ENCODE measurements around the gene NANS. TPM values are rescaled to one million over a fixed set of nuclear protein-coding genes. Genes with fewer than 3 reads are reported as not detected.

NANS gene
- total RNA-seq, 1 experiment from 2014 or later = 57.9 TPM

DNA sequence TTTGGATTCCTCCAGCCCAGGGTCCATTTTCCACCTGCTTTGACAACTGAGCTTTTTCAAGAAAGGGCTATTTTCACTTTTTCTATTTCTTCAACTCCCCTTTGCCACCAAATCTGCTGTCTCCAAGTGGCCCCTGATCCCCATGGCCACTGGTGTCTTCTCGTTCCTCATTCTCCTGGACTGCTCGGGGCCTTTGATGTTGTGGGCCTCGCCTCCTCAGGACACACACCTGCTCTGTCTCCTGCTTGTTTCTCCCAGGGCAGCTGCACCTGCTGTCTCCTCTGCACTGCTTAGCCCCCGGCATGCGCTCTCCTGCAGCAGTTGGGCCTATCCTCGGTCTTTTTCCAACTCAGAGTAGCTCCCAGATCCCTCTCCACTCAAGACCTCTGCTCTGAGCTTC, 16.3 kb upstream of the NANS start:
- POLR2A ChIA-PET = no interaction called here

More for the DNA sequence above, 16.3 kb upstream of the NANS start:
- Mint-ChIP-seq H3K27ac (no peak overlapping the region), H3K36me3 (no peaks in the 10 kb centered on the region), H3K4me3 (no peak overlapping the region), H3K27me3 (ENCODE audit: low read depth) (peaks cover 11% of the 10 kb centered on the region), H3K9me3 (no peaks in the 10 kb centered on the region), H3K4me1 (peaks cover 9% of the 10 kb centered on the region; the same call in 1 of the 2 replicates)
- TF ChIP-seq KAT7 (CRISPR knock-in tag; IDR thresholded peaks at IDR 0.05; ENCODE audit: borderline replicate concordance) (no peak), ZBTB21 (CRISPR knock-in tag; IDR thresholded peaks at IDR 0.05; ENCODE audit: borderline replicate concordance) (no peak), ZNF396 (CRISPR knock-in tag; IDR thresholded peaks at IDR 0.05; ENCODE audit: borderline replicate concordance) (no peak), ZNF232 (CRISPR knock-in tag; IDR thresholded peaks at IDR 0.05) (no peak), RORB (CRISPR knock-in tag; IDR thresholded peaks at IDR 0.05) (no peak), NR1H2 (CRISPR knock-in tag; IDR thresholded peaks at IDR 0.05) (no peak), TEAD1 (CRISPR knock-in tag; IDR thresholded peaks at IDR 0.05) (no peak), ZNF121 (CRISPR knock-in tag; IDR thresholded peaks at IDR 0.05) (no peak)
- TF ChIP-seq, protein P1, sequence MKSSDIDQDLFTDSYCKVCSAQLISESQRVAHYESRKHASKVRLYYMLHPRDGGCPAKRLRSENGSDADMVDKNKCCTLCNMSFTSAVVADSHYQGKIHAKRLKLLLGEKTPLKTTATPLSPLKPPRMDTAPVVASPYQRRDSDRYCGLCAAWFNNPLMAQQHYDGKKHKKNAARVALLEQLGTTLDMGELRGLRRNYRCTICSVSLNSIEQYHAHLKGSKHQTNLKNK (CRISPR knock-in tag; IDR thresholded peaks at IDR 0.05) = no peak
- TF ChIP-seq, protein P2, sequence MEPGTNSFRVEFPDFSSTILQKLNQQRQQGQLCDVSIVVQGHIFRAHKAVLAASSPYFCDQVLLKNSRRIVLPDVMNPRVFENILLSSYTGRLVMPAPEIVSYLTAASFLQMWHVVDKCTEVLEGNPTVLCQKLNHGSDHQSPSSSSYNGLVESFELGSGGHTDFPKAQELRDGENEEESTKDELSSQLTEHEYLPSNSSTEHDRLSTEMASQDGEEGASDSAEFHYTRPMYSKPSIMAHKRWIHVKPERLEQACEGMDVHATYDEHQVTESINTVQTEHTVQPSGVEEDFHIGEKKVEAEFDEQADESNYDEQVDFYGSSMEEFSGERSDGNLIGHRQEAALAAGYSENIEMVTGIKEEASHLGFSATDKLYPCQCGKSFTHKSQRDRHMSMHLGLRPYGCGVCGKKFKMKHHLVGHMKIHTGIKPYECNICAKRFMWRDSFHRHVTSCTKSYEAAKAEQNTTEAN (CRISPR knock-in tag; IDR thresholded peaks at IDR 0.05) = no peak
- TF ChIP-seq, protein P3, sequence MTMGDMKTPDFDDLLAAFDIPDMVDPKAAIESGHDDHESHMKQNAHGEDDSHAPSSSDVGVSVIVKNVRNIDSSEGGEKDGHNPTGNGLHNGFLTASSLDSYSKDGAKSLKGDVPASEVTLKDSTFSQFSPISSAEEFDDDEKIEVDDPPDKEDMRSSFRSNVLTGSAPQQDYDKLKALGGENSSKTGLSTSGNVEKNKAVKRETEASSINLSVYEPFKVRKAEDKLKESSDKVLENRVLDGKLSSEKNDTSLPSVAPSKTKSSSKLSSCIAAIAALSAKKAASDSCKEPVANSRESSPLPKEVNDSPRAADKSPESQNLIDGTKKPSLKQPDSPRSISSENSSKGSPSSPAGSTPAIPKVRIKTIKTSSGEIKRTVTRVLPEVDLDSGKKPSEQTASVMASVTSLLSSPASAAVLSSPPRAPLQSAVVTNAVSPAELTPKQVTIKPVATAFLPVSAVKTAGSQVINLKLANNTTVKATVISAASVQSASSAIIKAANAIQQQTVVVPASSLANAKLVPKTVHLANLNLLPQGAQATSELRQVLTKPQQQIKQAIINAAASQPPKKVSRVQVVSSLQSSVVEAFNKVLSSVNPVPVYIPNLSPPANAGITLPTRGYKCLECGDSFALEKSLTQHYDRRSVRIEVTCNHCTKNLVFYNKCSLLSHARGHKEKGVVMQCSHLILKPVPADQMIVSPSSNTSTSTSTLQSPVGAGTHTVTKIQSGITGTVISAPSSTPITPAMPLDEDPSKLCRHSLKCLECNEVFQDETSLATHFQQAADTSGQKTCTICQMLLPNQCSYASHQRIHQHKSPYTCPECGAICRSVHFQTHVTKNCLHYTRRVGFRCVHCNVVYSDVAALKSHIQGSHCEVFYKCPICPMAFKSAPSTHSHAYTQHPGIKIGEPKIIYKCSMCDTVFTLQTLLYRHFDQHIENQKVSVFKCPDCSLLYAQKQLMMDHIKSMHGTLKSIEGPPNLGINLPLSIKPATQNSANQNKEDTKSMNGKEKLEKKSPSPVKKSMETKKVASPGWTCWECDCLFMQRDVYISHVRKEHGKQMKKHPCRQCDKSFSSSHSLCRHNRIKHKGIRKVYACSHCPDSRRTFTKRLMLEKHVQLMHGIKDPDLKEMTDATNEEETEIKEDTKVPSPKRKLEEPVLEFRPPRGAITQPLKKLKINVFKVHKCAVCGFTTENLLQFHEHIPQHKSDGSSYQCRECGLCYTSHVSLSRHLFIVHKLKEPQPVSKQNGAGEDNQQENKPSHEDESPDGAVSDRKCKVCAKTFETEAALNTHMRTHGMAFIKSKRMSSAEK (CRISPR knock-in tag; IDR thresholded peaks at IDR 0.05; ENCODE audit: borderline replicate concordance) = no peak
- TF ChIP-seq, protein P4, sequence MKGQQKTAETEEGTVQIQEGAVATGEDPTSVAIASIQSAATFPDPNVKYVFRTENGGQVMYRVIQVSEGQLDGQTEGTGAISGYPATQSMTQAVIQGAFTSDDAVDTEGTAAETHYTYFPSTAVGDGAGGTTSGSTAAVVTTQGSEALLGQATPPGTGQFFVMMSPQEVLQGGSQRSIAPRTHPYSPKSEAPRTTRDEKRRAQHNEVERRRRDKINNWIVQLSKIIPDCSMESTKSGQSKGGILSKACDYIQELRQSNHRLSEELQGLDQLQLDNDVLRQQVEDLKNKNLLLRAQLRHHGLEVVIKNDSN (CRISPR knock-in tag; IDR thresholded peaks at IDR 0.05) = no peak
- TF ChIP-seq, protein P5, sequence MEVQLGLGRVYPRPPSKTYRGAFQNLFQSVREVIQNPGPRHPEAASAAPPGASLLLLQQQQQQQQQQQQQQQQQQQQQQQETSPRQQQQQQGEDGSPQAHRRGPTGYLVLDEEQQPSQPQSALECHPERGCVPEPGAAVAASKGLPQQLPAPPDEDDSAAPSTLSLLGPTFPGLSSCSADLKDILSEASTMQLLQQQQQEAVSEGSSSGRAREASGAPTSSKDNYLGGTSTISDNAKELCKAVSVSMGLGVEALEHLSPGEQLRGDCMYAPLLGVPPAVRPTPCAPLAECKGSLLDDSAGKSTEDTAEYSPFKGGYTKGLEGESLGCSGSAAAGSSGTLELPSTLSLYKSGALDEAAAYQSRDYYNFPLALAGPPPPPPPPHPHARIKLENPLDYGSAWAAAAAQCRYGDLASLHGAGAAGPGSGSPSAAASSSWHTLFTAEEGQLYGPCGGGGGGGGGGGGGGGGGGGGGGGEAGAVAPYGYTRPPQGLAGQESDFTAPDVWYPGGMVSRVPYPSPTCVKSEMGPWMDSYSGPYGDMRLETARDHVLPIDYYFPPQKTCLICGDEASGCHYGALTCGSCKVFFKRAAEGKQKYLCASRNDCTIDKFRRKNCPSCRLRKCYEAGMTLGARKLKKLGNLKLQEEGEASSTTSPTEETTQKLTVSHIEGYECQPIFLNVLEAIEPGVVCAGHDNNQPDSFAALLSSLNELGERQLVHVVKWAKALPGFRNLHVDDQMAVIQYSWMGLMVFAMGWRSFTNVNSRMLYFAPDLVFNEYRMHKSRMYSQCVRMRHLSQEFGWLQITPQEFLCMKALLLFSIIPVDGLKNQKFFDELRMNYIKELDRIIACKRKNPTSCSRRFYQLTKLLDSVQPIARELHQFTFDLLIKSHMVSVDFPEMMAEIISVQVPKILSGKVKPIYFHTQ (CRISPR knock-in tag; IDR thresholded peaks at IDR 0.05) = no peak
- TF ChIP-seq, protein P6, sequence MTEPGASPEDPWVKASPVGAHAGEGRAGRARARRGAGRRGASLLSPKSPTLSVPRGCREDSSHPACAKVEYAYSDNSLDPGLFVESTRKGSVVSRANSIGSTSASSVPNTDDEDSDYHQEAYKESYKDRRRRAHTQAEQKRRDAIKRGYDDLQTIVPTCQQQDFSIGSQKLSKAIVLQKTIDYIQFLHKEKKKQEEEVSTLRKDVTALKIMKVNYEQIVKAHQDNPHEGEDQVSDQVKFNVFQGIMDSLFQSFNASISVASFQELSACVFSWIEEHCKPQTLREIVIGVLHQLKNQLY (CRISPR knock-in tag; IDR thresholded peaks at IDR 0.05) = no peak
- TF ChIP-seq, protein P7, sequence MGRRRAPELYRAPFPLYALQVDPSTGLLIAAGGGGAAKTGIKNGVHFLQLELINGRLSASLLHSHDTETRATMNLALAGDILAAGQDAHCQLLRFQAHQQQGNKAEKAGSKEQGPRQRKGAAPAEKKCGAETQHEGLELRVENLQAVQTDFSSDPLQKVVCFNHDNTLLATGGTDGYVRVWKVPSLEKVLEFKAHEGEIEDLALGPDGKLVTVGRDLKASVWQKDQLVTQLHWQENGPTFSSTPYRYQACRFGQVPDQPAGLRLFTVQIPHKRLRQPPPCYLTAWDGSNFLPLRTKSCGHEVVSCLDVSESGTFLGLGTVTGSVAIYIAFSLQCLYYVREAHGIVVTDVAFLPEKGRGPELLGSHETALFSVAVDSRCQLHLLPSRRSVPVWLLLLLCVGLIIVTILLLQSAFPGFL (CRISPR knock-in tag; IDR thresholded peaks at IDR 0.05; ENCODE audit: borderline replicate concordance) = no peak
- CTCF ChIA-PET = interaction anchor here (1.0 kb wide), 1 partner anchor 638 kb away, joined by 3 read pairs; no protein-coding TSS in a partner anchor
- no peak for DNase-seq (ENCODE audit: low spot score)
- no peak for ATAC-seq
